SHP77 treated with DMSO at 0.1 percent for 48 hours (cell line): ENCODE measurements around the gene MTIF3.

ENCODE experiments used
- DNase-seq: peaks from one replicate; lab custom pipeline; 2025; lab: John Stamatoyannopoulos, UW

The MTIF3 gene

GRCh38 chr13:27449936-27450828 is at the start of gene MTIF3:
MTIF3 (minus strand) TSS chr13:27450564; CDS start chr13:27440448, 10,116 bp downstream.
- DNase-seq: peak; percentile 95

GRCh38 chr13:27497563-27498230 is 47.3 kb upstream of the MTIF3 start:
- no peak for DNase-seq

- DNase-seq: no peak
Observed at GRCh38 chr13:27496536-27497273, 46.3 kb upstream of the MTIF3 start.

- DNase-seq: no peak
Observed at GRCh38 chr13:27496006-27496405, 45.6 kb upstream of the MTIF3 start.

- DNase-seq: no peak
Observed at GRCh38 chr13:27495551-27495950, 45.2 kb upstream of the MTIF3 start.

- no peak for DNase-seq
Observed at GRCh38 chr13:27493981-27494380, 43.6 kb upstream of the MTIF3 start.

- DNase-seq: no peak
Observed at GRCh38 chr13:27489456-27489855, 39.1 kb upstream of the MTIF3 start.

GRCh38 chr13:27487776-27488175 is 37.4 kb upstream of the MTIF3 start:
- no peak for DNase-seq

GRCh38 chr13:27483421-27483820 is 33.1 kb upstream of the MTIF3 start:
- DNase-seq: no peak

- DNase-seq: no peak
Observed at GRCh38 chr13:27482983-27483382, 32.6 kb upstream of the MTIF3 start.

- DNase-seq: peak; percentile 25
Observed at GRCh38 chr13:27481766-27482165, 31.4 kb upstream of the MTIF3 start.

GRCh38 chr13:27476943-27477703 is 26.8 kb upstream of the MTIF3 start:
- peak; percentile 28 for DNase-seq

- DNase-seq: no peak
Observed at GRCh38 chr13:27474751-27475268, 24.4 kb upstream of the MTIF3 start.

GRCh38 chr13:27472941-27473340 is 22.6 kb upstream of the MTIF3 start:
- DNase-seq: no peak

GRCh38 chr13:27472441-27472840 is 22.1 kb upstream of the MTIF3 start:
- no peak for DNase-seq

- no peak for DNase-seq
Observed at GRCh38 chr13:27470075-27470820, 19.9 kb upstream of the MTIF3 start.

- DNase-seq: no peak
Observed at GRCh38 chr13:27466513-27466912, 16.1 kb upstream of the MTIF3 start.

- no peak for DNase-seq
Observed at GRCh38 chr13:27465611-27466010, 15.2 kb upstream of the MTIF3 start.

GRCh38 chr13:27463500-27463899 is 13.1 kb upstream of the MTIF3 start:
- DNase-seq: no peak

- no peak for DNase-seq
Observed at GRCh38 chr13:27461940-27462584, 11.7 kb upstream of the MTIF3 start.
